GM12891 (cell line): ENCODE results near the gene NDUFAF4.
A peak's percentile ranks its signal among the peaks of the same experiment; 100 is the strongest.

Experiments
- DNase-seq: peaks from one replicate; pipeline ENCODE4 v3.0.0; 2011; ENCODE audit warnings: low spot score; ENCODE audit not compliant: insufficient read length
- FAIRE-seq: peaks from 2 replicates; lab custom pipeline; 2011; peaks lifted over from hg19 to GRCh38; lab: Jason Lieb, UNC
- PAX5 ChIP-seq: IDR thresholded peaks from 2 replicates; pipeline ENCODE4 v1.6.1; 2011; ENCODE audit warnings: low read length, moderate library complexity, mild to moderate bottlenecking; ENCODE audit not compliant: insufficient read depth, severe bottlenecking
- POLR2A ChIP-seq: IDR thresholded peaks from 2 replicates; pipeline ENCODE4 v1.6.1; 2011; ENCODE audit warnings: low read depth, low read length, control low read depth
- POLR2AphosphoS5 ChIP-seq: IDR thresholded peaks from 2 replicates; pipeline ENCODE4 v1.6.1; 2011; ENCODE audit warnings: low read depth, low read length, control low read depth
- POU2F2 ChIP-seq: IDR thresholded peaks from 2 replicates; pipeline ENCODE4 v1.6.1; 2011; ENCODE audit warnings: low read depth, mild to moderate bottlenecking, control low read depth, low read length, moderate library complexity
- SPI1 ChIP-seq: IDR thresholded peaks from 2 replicates; pipeline ENCODE4 v1.6.1; 2011; ENCODE audit warnings: low read depth, low read length, control low read depth
- TAF1 ChIP-seq: IDR thresholded peaks from 2 replicates; pipeline ENCODE4 v1.6.1; 2011; ENCODE audit warnings: low read depth, low read length, control low read depth

Gene NDUFAF4

GRCh38 chr6:96927660-96928059 lies 30.0 kb upstream of the NDUFAF4 start:
- DNase-seq (no peak), FAIRE-seq (no peak)
- TF ChIP-seq PAX5 (no peak), SPI1 (no peak), TAF1 (no peak), POLR2A (no peak), POLR2AphosphoS5 (no peak), POU2F2 (no peak)

- FAIRE-seq: no peak
- DNase-seq: no peak
- TF ChIP-seq SPI1 (no peak), POU2F2 (no peak), PAX5 (no peak), POLR2A (no peak), TAF1 (no peak), POLR2AphosphoS5 (no peak)
Measured at GRCh38 chr6:96926425-96926824, 28.7 kb upstream of the NDUFAF4 start.

GRCh38 chr6:96925290-96925687 lies 27.6 kb upstream of the NDUFAF4 start:
- DNase-seq: no peak
- TF ChIP-seq POLR2A: no peak
- TF ChIP-seq PAX5: no peak
- no peak for TF ChIP-seq POU2F2
- no peak for TF ChIP-seq TAF1
- no peak for TF ChIP-seq SPI1
- TF ChIP-seq POLR2AphosphoS5: no peak
- no peak for FAIRE-seq

GRCh38 chr6:96923871-96924493 lies 26.3 kb upstream of the NDUFAF4 start:
- FAIRE-seq (no peak), DNase-seq (no peak)
- TF ChIP-seq PAX5 (no peak), POLR2AphosphoS5 (0 out of 2 replicates have a peak, but pooled peaks have one; percentile 34)

GRCh38 chr6:96923400-96923799 lies 25.7 kb upstream of the NDUFAF4 start:
- no peak for FAIRE-seq
- DNase-seq: no peak
- TF ChIP-seq PAX5: no peak

- DNase-seq (no peak), FAIRE-seq (peak; percentile 56)
- no peak for TF ChIP-seq TAF1
- no peak for TF ChIP-seq POU2F2
- TF ChIP-seq PAX5: no peak
- no peak for TF ChIP-seq POLR2A
- peak; percentile 88 for TF ChIP-seq SPI1
- TF ChIP-seq POLR2AphosphoS5: no peak
Measured at GRCh38 chr6:96917098-96917497, 19.4 kb upstream of the NDUFAF4 start.

- TF ChIP-seq POU2F2 (no peak), SPI1 (no peak)
- DNase-seq (no peak), FAIRE-seq (no peak)
Measured at GRCh38 chr6:96913621-96914020, 15.9 kb upstream of the NDUFAF4 start.

GRCh38 chr6:96911751-96912150 lies 14.1 kb upstream of the NDUFAF4 start:
- TF ChIP-seq POLR2AphosphoS5 (no peak), PAX5 (no peak), SPI1 (no peak), TAF1 (no peak), POLR2A (no peak), POU2F2 (no peak)
- no peak for FAIRE-seq
- DNase-seq: no peak

GRCh38 chr6:96911171-96911570 lies 13.5 kb upstream of the NDUFAF4 start:
- no peak for DNase-seq
- TF ChIP-seq SPI1 (no peak), PAX5 (no peak), POLR2AphosphoS5 (no peak), TAF1 (no peak), POLR2A (no peak), POU2F2 (no peak)
- FAIRE-seq: no peak

- TF ChIP-seq TAF1 (no peak), POLR2AphosphoS5 (no peak)
- DNase-seq (no peak), FAIRE-seq (no peak)
Measured at GRCh38 chr6:96909811-96910210, 12.1 kb upstream of the NDUFAF4 start.
